Pancreas (tissue), 10 donors: ENCODE results near the gene GIMAP6. TPM values are rescaled to one million over a fixed set of nuclear protein-coding genes. Genes with fewer than 3 reads are reported as not detected.
"Not testable (repeated sequence)": the region's sequence is repeated elsewhere in the genome, so short reads cannot be mapped to it uniquely, and the experiment has no call there.

Experiments
- ATAC-seq, 4 donors: fragments of 200-7000 bp; cut with Tn5 transposase; one replicate each; pipeline versions ENCODE4 v1.8.0 to v1.9.1; 2020; ENCODE audit warnings: mild to moderate bottlenecking in 4 of 4, moderate library complexity in 4 of 4
- DNase-seq, 6 donors: peaks; one replicate each; pipeline ENCODE4 v3.0.0-alpha.2; 2020
- FAIRE-seq: peaks from 2 replicates; lab custom pipeline; 2012; peaks lifted over from hg19 to GRCh38; lab: Jason Lieb, UNC
- H3K27ac ChIP-seq, 4 donors: fragments of 200-600 bp; sonication (generic); 1 replicate in 3 of 4; 2 replicates in 1 of 4; pipeline versions ENCODE4 v1.5.0 to v1.8.0; 2020
- H3K27me3 ChIP-seq, 4 donors: fragments of 200-600 bp; one replicate each; pipeline ENCODE4 v1.8.0; 2021
- H3K36me3 ChIP-seq, 3 donors: fragments of 200-600 bp; sonication (generic) in 1 of 3; one replicate each; pipeline versions ENCODE4 v1.5.0 to v1.8.0; 2020 to 2021
- H3K4me1 ChIP-seq, 3 donors: fragments of 200-600 bp; one replicate each; pipeline ENCODE4 v1.8.0; 2021
- H3K4me3 ChIP-seq, 4 donors: fragments of 200-600 bp; sonication (generic) in 2 of 4; one replicate each; pipeline versions ENCODE4 v1.5.0 to v1.8.0; 2020 to 2021
- H3K9me3 ChIP-seq, 4 donors: fragments of 200-600 bp; one replicate each; pipeline ENCODE4 v1.8.0; 2021
- WGBS, 2 donors: extraction: QIAGEN DNeasy Blood & Tissue Kit; methylation state at CpG; one replicate each; pipeline ENCODE4 v1.1.7; 2013; 5-methylcytosine and 5-hydroxymethylcytosine counted together
- intact Hi-C, 3 donors: fragments of 100-400 bp; cut with DNase I; formaldehyde crosslinking; loops; one replicate each; pipeline versions ENCODE4 v1.11.1 to v1.14.2; 2022
- polyA plus RNA-seq, 2 donors: library from polyadenylated mRNA; stranded (reverse); fragments of 200-250 nt; gene quantifications; one replicate each; pipeline ENCODE4 v1.2.3, GENCODE V29; 2013
- total RNA-seq, 6 donors: library from RNA; stranded (reverse); fragmentation: NEBNext Ultra II Directional in 4 of 6; extraction: Animal tissue kit (Norgen Biotek cat#: 25700) in 4 of 6; gene quantifications; one replicate each; pipeline versions ENCODE4 v1.2.1 to v1.2.4, GENCODE V29; 2021 to 2023
- TF ChIP-seq, protein P1 (sequence below), 4 donors: fragments of 200-600 bp; sonication (generic) in 3 of 4; IDR thresholded peaks; one replicate each; pipeline versions ENCODE4 v1.5.0 to v1.8.0; 2021; ENCODE audit warnings: antibody characterized with exemption in 4 of 4
- donor health status: healthy with polysubstance abuse.
- donor health status: DM: no; HTN: no; CAD: no; lungs with moderate emphysema.
- donor health status: DM: no; HTN: no; CAD: no.
- donor health status: control.
- donor health status: control.
- donor health status: Bipolar disorder and iron deficiency.
- donor health status: DM: yes; HTN: yes; CAD: no.
- donor health status: DM: no; HTN: no; CAD: no.
- donor health status: DM: no; HTN: no; CAD: no.
- donor health status: DM: yes; HTN: yes; CAD: no.

GIMAP6 gene
- total and polyA plus RNA-seq, 8 donors, result 2.2 to 7.7 (median 4.0) TPM

DNA sequence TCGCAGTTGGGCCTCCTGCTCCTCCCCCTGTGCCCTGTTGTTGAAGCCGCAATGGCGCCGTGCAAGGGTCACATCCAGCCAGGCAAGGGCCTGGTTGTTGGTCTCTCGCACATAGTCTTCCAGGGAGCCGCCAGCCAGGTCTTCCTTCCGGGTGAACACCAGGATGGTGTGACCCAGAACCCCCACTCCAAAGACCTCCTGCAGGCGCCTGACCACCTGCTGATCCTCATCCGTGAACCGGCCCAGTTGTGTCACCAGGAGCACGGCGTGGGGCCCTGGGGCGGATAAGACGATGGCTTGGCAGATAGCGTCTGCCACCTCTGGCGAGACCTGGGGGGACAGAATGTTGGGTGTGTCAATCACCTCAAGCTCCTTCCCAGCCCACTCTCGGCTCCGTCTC, 4.2 kb downstream of the GIMAP6 start:
- FAIRE-seq, result no peak
- 86 to 93% methylated on average over 18 of the region's 18 CpGs for WGBS, 2 donors
- TF ChIP-seq, protein P1, sequence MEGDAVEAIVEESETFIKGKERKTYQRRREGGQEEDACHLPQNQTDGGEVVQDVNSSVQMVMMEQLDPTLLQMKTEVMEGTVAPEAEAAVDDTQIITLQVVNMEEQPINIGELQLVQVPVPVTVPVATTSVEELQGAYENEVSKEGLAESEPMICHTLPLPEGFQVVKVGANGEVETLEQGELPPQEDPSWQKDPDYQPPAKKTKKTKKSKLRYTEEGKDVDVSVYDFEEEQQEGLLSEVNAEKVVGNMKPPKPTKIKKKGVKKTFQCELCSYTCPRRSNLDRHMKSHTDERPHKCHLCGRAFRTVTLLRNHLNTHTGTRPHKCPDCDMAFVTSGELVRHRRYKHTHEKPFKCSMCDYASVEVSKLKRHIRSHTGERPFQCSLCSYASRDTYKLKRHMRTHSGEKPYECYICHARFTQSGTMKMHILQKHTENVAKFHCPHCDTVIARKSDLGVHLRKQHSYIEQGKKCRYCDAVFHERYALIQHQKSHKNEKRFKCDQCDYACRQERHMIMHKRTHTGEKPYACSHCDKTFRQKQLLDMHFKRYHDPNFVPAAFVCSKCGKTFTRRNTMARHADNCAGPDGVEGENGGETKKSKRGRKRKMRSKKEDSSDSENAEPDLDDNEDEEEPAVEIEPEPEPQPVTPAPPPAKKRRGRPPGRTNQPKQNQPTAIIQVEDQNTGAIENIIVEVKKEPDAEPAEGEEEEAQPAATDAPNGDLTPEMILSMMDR (IDR thresholded peaks at IDR 0.05), result no peak
- Histone ChIP-seq H3K36me3 (no peaks in the 10 kb centered on the region), H3K4me1 (no peaks in the 10 kb centered on the region), H3K4me3 (no peak overlapping the region), H3K27ac (no peak overlapping the region), H3K9me3 (no peaks in the 10 kb centered on the region), H3K27me3 (no peaks in the 10 kb centered on the region)
- no peak for ATAC-seq
- DNase-seq, result no peak
- intact Hi-C loops, result no loop called here

DNA sequence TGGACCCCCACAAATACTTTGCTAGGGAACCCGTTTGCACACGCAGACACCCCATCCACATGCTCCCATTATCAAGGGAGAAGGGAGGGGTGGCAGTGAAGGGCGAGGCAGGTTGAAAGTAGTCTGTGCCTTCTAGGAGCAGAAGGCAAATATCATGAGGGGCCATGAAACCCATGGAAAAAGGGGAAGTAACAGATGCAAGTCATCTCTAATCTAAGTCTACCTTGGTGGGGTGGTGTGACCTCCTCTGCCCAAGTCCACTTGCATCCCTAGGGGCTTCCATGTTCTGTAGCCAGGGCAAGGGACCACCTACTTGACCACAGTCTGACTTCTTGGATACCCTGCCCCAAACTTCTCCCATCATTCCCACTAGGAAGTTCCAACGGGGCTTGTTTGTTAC, 5.5 kb downstream of the GIMAP6 start:
- Histone ChIP-seq H3K4me3 (no peak overlapping the region), H3K9me3 (no peaks in the 10 kb centered on the region), H3K27ac (no peak overlapping the region), H3K27me3 (no peaks in the 10 kb centered on the region), H3K36me3 (no peaks in the 10 kb centered on the region), H3K4me1 (no peaks in the 10 kb centered on the region)
- DNase-seq (no peak), ATAC-seq (no peak), FAIRE-seq (no peak)
- TF ChIP-seq, protein P1 (IDR thresholded peaks at IDR 0.05), result no peak
- intact Hi-C loops, result no loop called here
- WGBS, 2 donors, result 57 to 67% methylated on average over 4 of the region's 4 CpGs

DNA sequence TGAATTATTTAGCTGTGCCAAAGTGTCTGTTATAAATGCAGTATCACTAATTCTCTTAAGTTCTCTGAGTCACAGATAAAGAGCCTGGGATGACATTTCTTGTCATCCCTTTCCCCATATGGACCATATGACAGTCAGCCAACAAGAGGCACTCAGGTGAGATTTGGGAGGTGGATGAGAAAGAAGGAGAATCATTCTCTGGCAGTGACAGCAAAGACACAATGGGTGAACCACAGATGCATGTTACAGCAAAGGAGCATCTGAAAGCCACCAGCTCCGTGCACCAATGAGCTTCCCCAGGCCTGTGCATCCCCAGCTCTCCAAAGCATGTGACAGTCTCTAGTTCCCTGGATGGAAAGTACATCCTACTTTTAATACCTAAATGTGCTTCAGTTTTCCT, 10.8 kb downstream of the GIMAP6 start:
- Histone ChIP-seq H3K36me3 (no peaks in the 10 kb centered on the region), H3K9me3 (no peaks in the 10 kb centered on the region), H3K4me3 (no peak overlapping the region), H3K27ac (no peak overlapping the region), H3K4me1 (no peaks in the 10 kb centered on the region), H3K27me3 (no peaks in the 10 kb centered on the region)
- DNase-seq (no peak), FAIRE-seq (no peak), ATAC-seq (no peak)
- WGBS, 2 donors, result 71% methylated on average over 1 of the region's 1 CpG
- intact Hi-C loops, result no loop called here
- TF ChIP-seq, protein P1 (IDR thresholded peaks at IDR 0.05), result no peak

DNA sequence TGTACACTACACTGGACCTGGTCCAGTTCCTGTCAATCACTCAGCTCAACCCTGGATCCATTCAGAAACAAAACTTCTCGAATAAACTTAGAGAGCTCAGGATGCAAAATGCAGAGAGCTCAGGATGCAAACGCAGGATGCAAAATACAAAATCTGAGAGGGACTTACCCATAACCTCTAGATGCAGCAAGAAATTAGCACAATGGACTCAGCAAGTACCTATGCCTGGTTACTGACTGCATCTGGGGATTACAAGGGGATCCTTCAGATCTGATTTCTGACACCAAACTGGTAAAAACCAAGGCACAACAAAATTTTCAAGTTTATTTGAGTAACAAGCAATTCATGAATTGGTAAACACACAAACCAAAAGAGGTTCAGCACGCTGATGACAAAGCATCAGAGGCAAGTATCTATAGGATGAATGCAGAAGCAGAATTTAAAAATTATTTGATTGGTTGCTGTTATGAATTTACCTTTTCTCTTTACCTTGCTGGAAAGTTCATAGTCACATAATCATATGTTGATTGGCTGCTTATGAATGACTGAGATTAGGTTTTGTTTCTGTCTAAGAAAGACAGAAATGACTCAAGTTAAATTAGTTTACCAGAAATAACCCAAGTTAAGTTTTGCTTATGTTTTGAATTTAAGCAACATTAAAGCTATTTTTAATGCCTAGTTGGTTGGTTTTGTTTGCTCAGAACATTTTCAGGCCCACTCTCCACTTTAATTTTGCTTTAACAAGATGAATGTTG, 11.4 kb downstream of the GIMAP6 start:
- Histone ChIP-seq H3K4me1 (no peaks in the 10 kb centered on the region), H3K36me3 (no peaks in the 10 kb centered on the region), H3K9me3 (no peaks in the 10 kb centered on the region), H3K4me3 (no peak overlapping the region), H3K27me3 (no peaks in the 10 kb centered on the region), H3K27ac (no peak overlapping the region)
- intact Hi-C loops, result no loop called here
- ATAC-seq (no peak), FAIRE-seq (no peak), DNase-seq (no peak)
- 52 to 58% methylated on average over 3 of the region's 3 CpGs for WGBS, 2 donors
- TF ChIP-seq, protein P1 (IDR thresholded peaks at IDR 0.05), result no peak

DNA sequence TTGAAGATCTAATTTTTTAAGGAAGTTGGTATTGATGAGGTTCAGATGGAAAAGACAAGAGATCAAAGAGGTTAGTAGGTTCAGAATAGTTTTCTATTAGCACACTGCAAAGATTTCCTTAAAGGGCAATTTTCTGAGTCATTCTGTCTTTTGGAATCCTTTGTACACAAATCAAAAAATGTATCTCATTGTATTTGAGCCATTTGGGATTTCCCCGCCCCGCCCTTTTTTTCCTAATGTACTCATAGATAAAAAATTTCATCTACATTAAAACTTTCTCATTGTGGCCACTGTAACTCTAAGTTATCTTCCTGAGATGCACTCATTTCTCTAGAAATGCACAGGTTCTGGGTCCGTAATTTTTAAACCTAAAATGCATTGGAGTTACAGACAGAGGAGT, 12.1 kb downstream of the GIMAP6 start:
- no peaks in the 10 kb centered on the region for H3K9me3 ChIP-seq
- H3K4me1 ChIP-seq, result no peaks in the 10 kb centered on the region
- DNase-seq, result no peak
- H3K4me3 ChIP-seq, result no peak overlapping the region
- no peaks in the 10 kb centered on the region for H3K36me3 ChIP-seq
- intact Hi-C loops, result no loop called here
- no peak for ATAC-seq
- WGBS, 2 donors, result 64 to 80% methylated on average over 3 of the region's 3 CpGs
- FAIRE-seq, result no peak
- H3K27me3 ChIP-seq, result no peaks in the 10 kb centered on the region
- no peak overlapping the region for H3K27ac ChIP-seq
- TF ChIP-seq, protein P1 (IDR thresholded peaks at IDR 0.05), result no peak

DNA sequence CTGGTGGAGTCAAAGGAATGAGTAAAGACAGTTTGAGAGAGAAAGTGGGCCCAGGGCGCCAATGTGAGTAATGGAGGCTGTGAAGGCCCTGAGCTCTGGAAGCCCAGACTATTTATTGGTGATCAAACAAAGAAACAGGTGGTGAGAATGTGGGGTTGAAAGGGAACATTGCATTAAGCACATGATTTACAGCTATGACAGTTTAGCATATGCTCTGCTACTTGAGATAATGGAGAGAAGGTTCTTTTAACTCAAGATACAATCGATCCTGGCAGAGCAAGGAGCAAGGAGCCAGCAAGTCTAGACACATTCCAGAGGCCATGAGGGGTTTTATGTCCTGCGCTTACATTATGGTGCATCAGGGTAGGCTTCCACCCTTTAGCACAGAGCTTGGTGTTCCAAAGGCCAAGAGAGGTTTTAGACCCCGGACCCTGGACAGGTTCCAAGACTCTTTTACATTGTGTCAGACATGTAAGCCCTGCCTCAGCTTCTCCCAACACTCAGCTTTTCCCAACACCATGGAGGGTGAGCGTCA, 16.9 kb downstream of the GIMAP6 start:
- H3K4me3 ChIP-seq, intact Hi-C loops, DNase-seq, FAIRE-seq, ATAC-seq, H3K4me1 ChIP-seq, H3K9me3 ChIP-seq, H3K36me3 ChIP-seq, H3K27ac ChIP-seq, H3K27me3 ChIP-seq: not testable (repeated sequence)
- WGBS, 2 donors, result 65 to 81% methylated on average over 5 of the region's 5 CpGs

- intact Hi-C loops, H3K27me3 ChIP-seq, H3K27ac ChIP-seq, FAIRE-seq, H3K36me3 ChIP-seq, DNase-seq, H3K4me3 ChIP-seq, ATAC-seq, H3K9me3 ChIP-seq, H3K4me1 ChIP-seq: not testable (repeated sequence)
- WGBS, 2 donors, result 32 to 38% methylated on average over 1 of the region's 1 CpG
These were observed 17.8 kb downstream of the GIMAP6 start for GRCh38 chr7:150614426-150614825.
